K562 (cell line): ENCODE data around the gene LRRC51.

ENCODE experiments used
- BRCA1 ChIP-seq, 2 experiments: fragments of 450-650 bp in 1 of 2; sonication (generic) in 1 of 2; formaldehyde crosslinking in 1 of 2; IDR thresholded peaks; 2 replicates each; pipeline versions ENCODE4 v1.5.0 to v1.6.1; 2017 to 2020; ENCODE audit warnings: mild to moderate bottlenecking in 1 of 2, missing genetic modification reagents in 1 of 2
- KAT7 ChIP-seq: sonication (generic); formaldehyde crosslinking; IDR thresholded peaks from 2 replicates; pipeline ENCODE4 v1.8.0; 2022; ENCODE audit warnings: missing genetic modification reagents, mild to moderate bottlenecking, borderline replicate concordance
- POLR2H ChIP-seq: IDR thresholded peaks from 2 replicates; pipeline ENCODE4 v1.6.1; 2016; ENCODE audit warnings: missing genetic modification characterization, low read depth, mild to moderate bottlenecking, control low read depth, missing compliant biosample characterization, moderate library complexity
- PRDM10 ChIP-seq: fragments of 450-650 bp; IDR thresholded peaks from 2 replicates; pipeline ENCODE4 v1.6.1; 2018; ENCODE audit not compliant: partially characterized antibody
- STAT6 ChIP-seq: sonication (generic); formaldehyde crosslinking; IDR thresholded peaks from 2 replicates; pipeline ENCODE4 v1.8.1; 2023; ENCODE audit warnings: mild to moderate bottlenecking, missing genetic modification reagents
- USF1 ChIP-seq: sonication (generic); formaldehyde crosslinking; IDR thresholded peaks from 2 replicates; pipeline ENCODE4 v1.9.0; 2022; ENCODE audit warnings: mild to moderate bottlenecking, missing genetic modification reagents

GRCh38 chr11:72072348-72072747 is 8.3 kb upstream of the LRRC51 start:
- TF ChIP-seq USF1 (CRISPR knock-in tag) = no peak
- no peak for TF ChIP-seq STAT6 (CRISPR knock-in tag)
- TF ChIP-seq PRDM10 = no peak
- no peak for TF ChIP-seq BRCA1 (IDR thresholded peaks at IDR 0.05)
- no peak for TF ChIP-seq BRCA1 (CRISPR knock-in tag; IDR thresholded peaks at IDR 0.05)
- no peak for TF ChIP-seq KAT7 (CRISPR knock-in tag)
- TF ChIP-seq POLR2H (tag) = no peak
